IMR-90 (cell line): Measurements from ENCODE around the gene ACSL6. TPM values are rescaled to one million over a fixed set of nuclear protein-coding genes. Genes with fewer than 3 reads are reported as not detected.

Experiments used
- ATAC-seq: fragments of 200-7000 bp; cut with Tn5 transposase; 2 replicates; pipeline ENCODE4 v1.9.1; 2020; ENCODE audit warnings: low read depth, mild to moderate bottlenecking, moderate library complexity
- BruUV-seq: library from RNA; stranded (reverse); fragments of 400-500 nt; replicated peaks from 2 replicates; lab custom pipeline; 2021; lab: Mats Ljungman, UMichigan
- CTCF ChIA-PET: fragments of 300-600 bp; formaldehyde crosslinking; extraction: SDS; loops from one replicate; lab custom pipeline; 2021; ENCODE audit warnings: antibody characterized with exemption; lab: Yijun Ruan, JAX
- POLR2A ChIA-PET: fragments of 300-600 bp; sonication (Branson Sonifier 250); formaldehyde crosslinking; loops from one replicate; lab custom pipeline; 2022; ENCODE audit warnings: antibody characterized with exemption; ENCODE audit not compliant: unreplicated experiment; lab: Charles Lee
- DNase-seq: peaks from one replicate; pipeline ENCODE4 v3.0.0; 2013
- H2AFZ ChIP-seq: replicated peaks from 2 replicates; pipeline ENCODE3; 2013; ENCODE audit warnings: low read length, mild to moderate bottlenecking; ENCODE audit not compliant: poor library complexity
- H2AK5ac ChIP-seq: 2 replicates; pipeline ENCODE4 v1.6.1; 2013; ENCODE audit warnings: low read depth, low read length, inconsistent platforms
- H2AK9ac ChIP-seq: replicated peaks from 2 replicates; pipeline ENCODE3; 2013; ENCODE audit warnings: mild to moderate bottlenecking, low read depth, low read length, moderate library complexity; ENCODE audit not compliant: poor library complexity
- H2BK120ac ChIP-seq: 2 replicates; pipeline ENCODE4 v1.6.1; 2013; ENCODE audit warnings: low read depth, low read length, inconsistent platforms
- H2BK15ac ChIP-seq: 3 replicates; pipeline ENCODE4 v1.6.1; 2013; ENCODE audit warnings: low read depth, low read length, inconsistent platforms
- H2BK20ac ChIP-seq: 2 replicates; pipeline ENCODE4 v1.6.1; 2013; ENCODE audit warnings: low read depth, mild to moderate bottlenecking, inconsistent platforms, low read length, moderate library complexity
- H2BK5ac ChIP-seq: 2 replicates; pipeline ENCODE4 v1.6.1; 2013; ENCODE audit warnings: mild to moderate bottlenecking, low read depth, low read length, inconsistent platforms; ENCODE audit not compliant: poor library complexity, severe bottlenecking
- H3K14ac ChIP-seq: replicated peaks from 2 replicates; pipeline ENCODE4 v1.6.1; 2013; ENCODE audit warnings: low read depth, low read length, inconsistent platforms
- H3K18ac ChIP-seq: 2 replicates; pipeline ENCODE4 v1.6.1; 2013; ENCODE audit warnings: low read depth, low read length, control low read depth
- H3K23ac ChIP-seq: 2 replicates; pipeline ENCODE4 v1.6.1; 2013; ENCODE audit warnings: low read depth, low read length, inconsistent platforms
- H3K27ac ChIP-seq: 2 replicates; pipeline ENCODE4 v1.5.1; 2013; ENCODE audit warnings: mild to moderate bottlenecking, control low read depth, low read length; ENCODE audit not compliant: insufficient read depth
- H3K27me3 ChIP-seq: 2 replicates; pipeline ENCODE4 v1.6.1; 2013; ENCODE audit warnings: low read length; ENCODE audit not compliant: control insufficient read depth, insufficient read depth
- H3K36me3 ChIP-seq: 2 replicates; pipeline ENCODE4 v1.6.1; 2013; ENCODE audit warnings: low read length, mixed read lengths; ENCODE audit not compliant: control insufficient read depth, insufficient read depth
- H3K4ac ChIP-seq: 2 replicates; pipeline ENCODE4 v1.6.1; 2013; ENCODE audit warnings: low read depth, low read length, inconsistent platforms
- H3K4me1 ChIP-seq: 2 replicates; pipeline ENCODE4 v1.6.1; 2013; ENCODE audit warnings: low read length, mixed read lengths; ENCODE audit not compliant: control insufficient read depth, insufficient read depth
- H3K4me2 ChIP-seq: 2 replicates; pipeline ENCODE4 v1.6.1; 2013; ENCODE audit warnings: low read depth, mild to moderate bottlenecking, control low read depth, low read length, moderate library complexity
- H3K4me3 ChIP-seq: 2 replicates; pipeline ENCODE4 v1.5.1; 2013; ENCODE audit warnings: low read depth, mild to moderate bottlenecking, control low read depth, low read length, moderate library complexity; ENCODE audit not compliant: insufficient read depth
- H3K56ac ChIP-seq: 2 replicates; pipeline ENCODE4 v1.6.1; 2013; ENCODE audit warnings: low read length, inconsistent platforms; ENCODE audit not compliant: insufficient read depth; ENCODE audit errors: extremely low read depth
- H3K79me1 ChIP-seq, 2 experiments: 2 replicates each; pipeline ENCODE4 v1.6.1; 2013; ENCODE audit warnings: low read length in 2 of 2, inconsistent platforms in 1 of 2, low read depth in 1 of 2
- H3K9ac ChIP-seq: 2 replicates; pipeline ENCODE4 v1.6.1; 2013; ENCODE audit warnings: low read depth, low read length, control low read depth
- H3K9me1 ChIP-seq: 2 replicates; pipeline ENCODE4 v1.6.1; 2013; ENCODE audit warnings: low read length, inconsistent platforms; ENCODE audit not compliant: insufficient read depth
- H3K9me3 ChIP-seq: 2 replicates; pipeline ENCODE4 v1.6.1; 2013; ENCODE audit warnings: low read length; ENCODE audit not compliant: control insufficient read depth, insufficient read depth
- H4K20me1 ChIP-seq: 2 replicates; pipeline ENCODE4 v1.6.1; 2013; ENCODE audit warnings: low read length, inconsistent platforms; ENCODE audit not compliant: insufficient read depth
- H4K5ac ChIP-seq: 2 replicates; pipeline ENCODE4 v1.6.1; 2013; ENCODE audit warnings: mild to moderate bottlenecking, low read depth, low read length, control low read depth
- H4K8ac ChIP-seq, 2 experiments: 2 replicates each; pipeline ENCODE4 v1.6.1; 2013; ENCODE audit warnings: low read depth in 2 of 2, low read length in 2 of 2, control low read depth in 1 of 2, inconsistent platforms in 1 of 2
- H4K91ac ChIP-seq: 2 replicates; pipeline ENCODE4 v1.6.1; 2013; ENCODE audit warnings: low read depth, low read length, inconsistent platforms; ENCODE audit not compliant: insufficient read depth
- BHLHE40 ChIP-seq: fragments of 150-350 bp; IDR thresholded peaks from 2 replicates; pipeline ENCODE4 v1.6.1; 2016; ENCODE audit warnings: mild to moderate bottlenecking, low read depth, low read length
- CEBPB ChIP-seq: IDR thresholded peaks from 2 replicates; pipeline ENCODE4 v1.6.1; 2012; ENCODE audit warnings: low read depth, low read length, improper control_type of control experiment
- CHD1 ChIP-seq: IDR thresholded peaks from 2 replicates; pipeline ENCODE4 v1.6.1; 2012; ENCODE audit warnings: low read depth, low read length, improper control_type of control experiment
- FOS ChIP-seq: fragments of 150-350 bp; IDR thresholded peaks from 2 replicates; pipeline ENCODE4 v1.6.1; 2016; ENCODE audit warnings: low read depth, low read length
- MAFK ChIP-seq: IDR thresholded peaks from 2 replicates; pipeline ENCODE4 v1.6.1; 2012; ENCODE audit warnings: low read depth, low read length, improper control_type of control experiment
- MAZ ChIP-seq: IDR thresholded peaks from 2 replicates; pipeline ENCODE4 v1.6.1; 2012; ENCODE audit warnings: low read depth, mild to moderate bottlenecking, low read length, improper control_type of control experiment, moderate library complexity, borderline replicate concordance
- MXI1 ChIP-seq: IDR thresholded peaks from 2 replicates; pipeline ENCODE4 v1.6.1; 2012; ENCODE audit warnings: low read depth, mild to moderate bottlenecking, low read length, moderate library complexity, borderline replicate concordance
- NFE2L2 ChIP-seq: fragments of 150-350 bp; IDR thresholded peaks from 2 replicates; pipeline ENCODE4 v1.6.1; 2016; ENCODE audit warnings: low read depth, mild to moderate bottlenecking, low read length
- POLR2A ChIP-seq: IDR thresholded peaks from 2 replicates; pipeline ENCODE4 v1.6.1; 2012; ENCODE audit warnings: mild to moderate bottlenecking, low read depth, low read length
- RAD21 ChIP-seq: IDR thresholded peaks from 2 replicates; pipeline ENCODE4 v1.6.1; 2012; ENCODE audit warnings: low read length, improper control_type of control experiment
- RCOR1 ChIP-seq: IDR thresholded peaks from 2 replicates; pipeline ENCODE4 v1.6.1; 2012; ENCODE audit warnings: mild to moderate bottlenecking, low read length, improper control_type of control experiment; ENCODE audit not compliant: insufficient replicate concordance
- RFX5 ChIP-seq: IDR thresholded peaks from 2 replicates; pipeline ENCODE4 v1.8.0; 2012; ENCODE audit warnings: low read depth, mild to moderate bottlenecking, low read length, moderate library complexity
- SMC3 ChIP-seq: fragments of 150-350 bp; IDR thresholded peaks from 2 replicates; pipeline ENCODE4 v1.6.1; 2016; ENCODE audit warnings: low read depth, mild to moderate bottlenecking, antibody characterized with exemption, low read length, moderate library complexity
- WGBS, 2 experiments: methylation state at CpG; one replicate each; pipeline versions ENCODE4 v1.1.5 to v1.1.7; 2013; ENCODE audit warnings: missing lambda C conversion rate in 2 of 2; ENCODE audit not compliant: insufficient read length in 1 of 2; ENCODE audit errors: extremely low coverage in 2 of 2; 5-methylcytosine and 5-hydroxymethylcytosine counted together
- dilution Hi-C: fragments of 300-500 bp; cut with HindIII; formaldehyde crosslinking; loops from one replicate; pipeline ENCODE4 v1.14.3; 2018; ENCODE audit warnings: low sequenced_read_pairs; ENCODE audit not compliant: unreplicated experiment
- in situ Hi-C: fragments of 300-500 bp; cut with MboI; formaldehyde crosslinking; loops from 3 replicates; pipeline ENCODE4 v1.14.3; 2019; ENCODE audit warnings: low sequenced_read_pairs, inconsistent platforms, mixed read lengths
- intact Hi-C: fragments of 100-400 bp; cut with micrococcal nuclease; formaldehyde crosslinking; loops from 2 replicates; pipeline ENCODE4 v1.10.0; 2022
- polyA plus RNA-seq, 3 experiments: library from polyadenylated mRNA; depleted of rRNA; stranded (reverse); fragments of >200 nt; gene quantifications; 2 replicates each; pipeline ENCODE4 v1.2.3, GENCODE V29; 2012; ENCODE audit warnings: low replicate concordance in 1 of 3
- total RNA-seq: library from RNA; depleted of rRNA; stranded (reverse); fragments of >200 nt; gene quantifications from 2 replicates; pipeline ENCODE4 v1.2.3, GENCODE V29; 2012
- TF ChIP-seq, protein P1 (sequence below): conservative IDR thresholded peaks from 2 replicates; pipeline ENCODE4 v1.5.1; 2012; ENCODE audit warnings: mild to moderate bottlenecking, low read depth, low read length, improper control_type of control experiment
- TF ChIP-seq, protein P2 (sequence below): fragments of 150-350 bp; IDR thresholded peaks from 2 replicates; pipeline ENCODE4 v1.6.1; 2016; ENCODE audit warnings: low read depth, mild to moderate bottlenecking, low read length, moderate library complexity, borderline replicate concordance
- TF ChIP-seq, protein P3 (sequence below): fragments of 150-350 bp; IDR thresholded peaks from 2 replicates; pipeline ENCODE4 v1.6.1; 2017; ENCODE audit warnings: mild to moderate bottlenecking, antibody characterized with exemption, low read length, low read depth

ACSL6 gene
- total and polyA plus RNA-seq, 2 of the 4 experiments (the other 2 are of a cell fraction), result not detected

DNA sequence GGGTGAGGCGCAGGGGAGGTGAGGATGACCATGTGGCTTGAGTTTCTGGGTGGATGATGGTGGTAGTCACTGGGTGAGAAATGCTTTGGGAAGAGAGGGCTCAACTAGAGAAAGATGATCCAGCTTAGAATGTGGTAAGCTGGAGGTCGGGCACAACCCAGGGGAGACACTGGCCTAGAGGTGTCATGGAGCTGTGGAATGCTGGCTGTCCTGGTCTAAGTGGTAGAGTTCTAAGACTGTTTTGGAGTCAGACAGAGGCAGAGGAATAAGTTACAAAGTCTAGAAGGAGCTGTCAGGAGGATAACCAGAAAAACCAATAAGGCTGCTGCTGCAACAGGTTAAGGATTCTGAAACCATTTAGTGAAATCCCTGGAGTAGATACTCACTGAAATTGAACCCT is 19.2 kb upstream of the ACSL6 start:
- 86% methylated on average over 1 of the region's 2 CpGs; no CpG with 5 or more reads in 1 of the 2 experiments for WGBS, 2 experiments

More for the DNA sequence above, 19.2 kb upstream of the ACSL6 start:
- Histone ChIP-seq H3K4me3 (no peak overlapping the region), H3K9me1 (no peaks in the 10 kb centered on the region), H2BK5ac (no peak overlapping the region), H3K27me3 (peaks cover 5% of the 10 kb centered on the region), H3K79me1 (no peaks in the 10 kb centered on the region), H2BK15ac (no peak overlapping the region), H3K18ac (no peak overlapping the region), H2AFZ (no peak overlapping the region), H3K9ac (no peak overlapping the region), H3K9me3 (no peaks in the 10 kb centered on the region), H3K4ac (no peak overlapping the region), H2AK9ac (no peak overlapping the region), H4K5ac (no peak overlapping the region), H3K56ac (no peak overlapping the region), H3K14ac (no peak overlapping the region), H3K23ac (no peak overlapping the region), H3K36me3 (no peaks in the 10 kb centered on the region), H3K4me2 (no peak overlapping the region), H4K91ac (no peak overlapping the region), H4K8ac (no peak overlapping the region), H3K4me1 (no peaks in the 10 kb centered on the region), H3K27ac (no peak overlapping the region), H4K20me1 (no peaks in the 10 kb centered on the region), H2AK5ac (no peak overlapping the region), H2BK120ac (no peak overlapping the region), H2BK20ac (no peak overlapping the region)
- ChIA-PET POLR2A (no interaction called here), CTCF (no interaction called here)
- ATAC-seq (no peak), DNase-seq (no peak)
- dilution Hi-C loops (no loop called here), intact Hi-C loops (no loop called here), in situ Hi-C loops (no loop called here)
- BruUV-seq, result no TSS peak
- TF ChIP-seq MXI1, result no peak
- TF ChIP-seq FOS, result no peak
- TF ChIP-seq NFE2L2, result no peak
- TF ChIP-seq, protein P1, sequence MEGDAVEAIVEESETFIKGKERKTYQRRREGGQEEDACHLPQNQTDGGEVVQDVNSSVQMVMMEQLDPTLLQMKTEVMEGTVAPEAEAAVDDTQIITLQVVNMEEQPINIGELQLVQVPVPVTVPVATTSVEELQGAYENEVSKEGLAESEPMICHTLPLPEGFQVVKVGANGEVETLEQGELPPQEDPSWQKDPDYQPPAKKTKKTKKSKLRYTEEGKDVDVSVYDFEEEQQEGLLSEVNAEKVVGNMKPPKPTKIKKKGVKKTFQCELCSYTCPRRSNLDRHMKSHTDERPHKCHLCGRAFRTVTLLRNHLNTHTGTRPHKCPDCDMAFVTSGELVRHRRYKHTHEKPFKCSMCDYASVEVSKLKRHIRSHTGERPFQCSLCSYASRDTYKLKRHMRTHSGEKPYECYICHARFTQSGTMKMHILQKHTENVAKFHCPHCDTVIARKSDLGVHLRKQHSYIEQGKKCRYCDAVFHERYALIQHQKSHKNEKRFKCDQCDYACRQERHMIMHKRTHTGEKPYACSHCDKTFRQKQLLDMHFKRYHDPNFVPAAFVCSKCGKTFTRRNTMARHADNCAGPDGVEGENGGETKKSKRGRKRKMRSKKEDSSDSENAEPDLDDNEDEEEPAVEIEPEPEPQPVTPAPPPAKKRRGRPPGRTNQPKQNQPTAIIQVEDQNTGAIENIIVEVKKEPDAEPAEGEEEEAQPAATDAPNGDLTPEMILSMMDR, result no peak
- TF ChIP-seq, protein P2, sequence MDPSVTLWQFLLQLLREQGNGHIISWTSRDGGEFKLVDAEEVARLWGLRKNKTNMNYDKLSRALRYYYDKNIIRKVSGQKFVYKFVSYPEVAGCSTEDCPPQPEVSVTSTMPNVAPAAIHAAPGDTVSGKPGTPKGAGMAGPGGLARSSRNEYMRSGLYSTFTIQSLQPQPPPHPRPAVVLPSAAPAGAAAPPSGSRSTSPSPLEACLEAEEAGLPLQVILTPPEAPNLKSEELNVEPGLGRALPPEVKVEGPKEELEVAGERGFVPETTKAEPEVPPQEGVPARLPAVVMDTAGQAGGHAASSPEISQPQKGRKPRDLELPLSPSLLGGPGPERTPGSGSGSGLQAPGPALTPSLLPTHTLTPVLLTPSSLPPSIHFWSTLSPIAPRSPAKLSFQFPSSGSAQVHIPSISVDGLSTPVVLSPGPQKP, result no peak
- TF ChIP-seq POLR2A, result no peak
- TF ChIP-seq CHD1, result no peak
- TF ChIP-seq CEBPB, result no peak
- TF ChIP-seq RCOR1, result no peak
- no peak for TF ChIP-seq MAFK
- TF ChIP-seq MAZ, result no peak
- TF ChIP-seq, protein P3, sequence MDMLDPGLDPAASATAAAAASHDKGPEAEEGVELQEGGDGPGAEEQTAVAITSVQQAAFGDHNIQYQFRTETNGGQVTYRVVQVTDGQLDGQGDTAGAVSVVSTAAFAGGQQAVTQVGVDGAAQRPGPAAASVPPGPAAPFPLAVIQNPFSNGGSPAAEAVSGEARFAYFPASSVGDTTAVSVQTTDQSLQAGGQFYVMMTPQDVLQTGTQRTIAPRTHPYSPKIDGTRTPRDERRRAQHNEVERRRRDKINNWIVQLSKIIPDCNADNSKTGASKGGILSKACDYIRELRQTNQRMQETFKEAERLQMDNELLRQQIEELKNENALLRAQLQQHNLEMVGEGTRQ, result no peak
- no peak for TF ChIP-seq SMC3
- TF ChIP-seq RFX5, result no peak
- TF ChIP-seq RAD21, result no peak
- no peak for TF ChIP-seq BHLHE40
